ENCODE data around the gene XDH.

XDH gene

DNA sequence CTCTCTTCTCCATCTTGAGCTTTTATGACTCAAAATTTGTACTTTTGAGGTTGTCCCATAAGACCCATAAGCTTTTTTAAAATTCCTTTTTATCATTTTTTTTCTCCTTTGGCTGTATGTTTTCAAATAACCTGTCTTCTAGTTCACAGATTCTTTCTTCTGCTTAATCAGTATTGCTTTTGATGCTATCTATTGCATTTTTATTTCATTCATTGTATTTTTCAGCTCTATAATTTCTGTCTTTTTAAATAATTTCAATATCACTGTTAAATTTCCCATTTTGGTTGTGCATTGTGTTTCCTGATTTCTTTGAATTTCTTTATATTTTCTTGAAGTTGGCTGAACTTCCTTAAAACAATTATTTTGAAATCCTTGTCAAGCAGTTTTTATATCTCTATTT, 4.8 kb upstream of the XDH start:
- Histone ChIP-seq H3K36me3 (ENCODE audit: control insufficient read depth, low read length) (no peaks in the 10 kb centered on the region), H3K4me1 (ENCODE audit: control insufficient read depth, low read length) (no peaks in the 10 kb centered on the region), H3K9me3 (ENCODE audit: control insufficient read depth, insufficient read depth, low read length) (peaks cover 3% of the 10 kb centered on the region), H3K4me3 (ENCODE audit: low read length) (no peak overlapping the region), H3K27ac (ENCODE audit: low read depth, low read length) (no peak overlapping the region), H3F3A (ENCODE audit: control insufficient read depth, insufficient read depth) (no peaks in the 10 kb centered on the region), H3K9me2 (replicated peaks; ENCODE audit: control insufficient read depth, low read length) (no peaks in the 10 kb centered on the region), H4K20me1 (ENCODE audit: control insufficient read depth, insufficient read depth, low read depth, low read length) (no peaks in the 10 kb centered on the region), H3K27me3 (ENCODE audit: control insufficient read depth, low read length) (peaks cover 3% of the 10 kb centered on the region), H3K4me2 (ENCODE audit: low read length) (no peak overlapping the region), H3K79me2 (ENCODE audit: control insufficient read depth, low read length) (no peaks in the 10 kb centered on the region)
- TF ChIP-seq EZH2phosphoT487 (IDR thresholded peaks at IDR 0.05; ENCODE audit: borderline replicate concordance, low read length) (no peak), CTCF (IDR thresholded peaks at IDR 0.05; ENCODE audit: low read depth, low read length, poor library complexity, severe bottlenecking) (no peak)

- H3K27ac ChIP-seq (ENCODE audit: low read depth, low read length), result no peak overlapping the region
- no peak for TF ChIP-seq EZH2phosphoT487 (IDR thresholded peaks at IDR 0.05; ENCODE audit: borderline replicate concordance, low read length)
- no peak for TF ChIP-seq CTCF (IDR thresholded peaks at IDR 0.05; ENCODE audit: low read depth, low read length, poor library complexity, severe bottlenecking)
- H3K9me3 ChIP-seq (ENCODE audit: control insufficient read depth, insufficient read depth, low read length), result peaks cover 3% of the 10 kb centered on the region
Observed at GRCh38 chr2:31415421-31415820, 879 bp upstream of the XDH start.

GRCh38 chr2:31413862-31414550, 536 bp downstream of the XDH start:
- H3F3A ChIP-seq (ENCODE audit: control insufficient read depth, insufficient read depth), result no peaks in the 10 kb centered on the region
- no peak overlapping the region for H3K4me2 ChIP-seq (ENCODE audit: low read length)

More at GRCh38 chr2:31415421-31415820, 879 bp upstream of the XDH start:
- H3K79me2 ChIP-seq (ENCODE audit: control insufficient read depth, low read length), result no peaks in the 10 kb centered on the region
- H3K4me3 ChIP-seq (ENCODE audit: low read length), result no peak overlapping the region
- H3K4me1 ChIP-seq (ENCODE audit: control insufficient read depth, low read length), result no peaks in the 10 kb centered on the region
- no peaks in the 10 kb centered on the region for H3K9me2 ChIP-seq (replicated peaks; ENCODE audit: control insufficient read depth, low read length)
- no peaks in the 10 kb centered on the region for H3F3A ChIP-seq (ENCODE audit: control insufficient read depth, insufficient read depth)
- H3K27me3 ChIP-seq (ENCODE audit: control insufficient read depth, low read length), result peaks cover 3% of the 10 kb centered on the region
- H3K4me2 ChIP-seq (ENCODE audit: low read length), result no peak overlapping the region
- H3K36me3 ChIP-seq (ENCODE audit: control insufficient read depth, low read length), result no peaks in the 10 kb centered on the region
- H4K20me1 ChIP-seq (ENCODE audit: control insufficient read depth, insufficient read depth, low read depth, low read length), result no peaks in the 10 kb centered on the region

More at GRCh38 chr2:31413862-31414550, 536 bp downstream of the XDH start:
- TF ChIP-seq EZH2phosphoT487 (IDR thresholded peaks at IDR 0.05; ENCODE audit: borderline replicate concordance, low read length), result no peak
- no peak for TF ChIP-seq CTCF (IDR thresholded peaks at IDR 0.05; ENCODE audit: low read depth, low read length, poor library complexity, severe bottlenecking)
- Histone ChIP-seq H3K27ac (ENCODE audit: low read depth, low read length) (no peak overlapping the region), H3K36me3 (ENCODE audit: control insufficient read depth, low read length) (no peaks in the 10 kb centered on the region), H3K4me1 (ENCODE audit: control insufficient read depth, low read length) (no peaks in the 10 kb centered on the region), H3K9me3 (ENCODE audit: control insufficient read depth, insufficient read depth, low read length) (no peaks in the 10 kb centered on the region; the same call in 1 of the 2 replicates), H3K4me3 (ENCODE audit: low read length) (no peak overlapping the region), H4K20me1 (ENCODE audit: control insufficient read depth, insufficient read depth, low read depth, low read length) (no peaks in the 10 kb centered on the region), H3K27me3 (ENCODE audit: control insufficient read depth, low read length) (peaks cover 3% of the 10 kb centered on the region), H3K79me2 (ENCODE audit: control insufficient read depth, low read length) (no peaks in the 10 kb centered on the region), H3K9me2 (replicated peaks; ENCODE audit: control insufficient read depth, low read length) (no peaks in the 10 kb centered on the region)

Measured in DOHH2 (cell line).